PFSK-1 (cell line): ENCODE measurements around the gene ZNF135.

Experiments used
- FOXP2 ChIP-seq: optimal IDR thresholded peaks from 2 replicates; pipeline ENCODE3; 2011; ENCODE audit warnings: borderline replicate concordance, control low read depth, inconsistent platforms; ENCODE audit not compliant: insufficient read depth; ENCODE audit errors: extremely low read length, extremely low read depth
- POLR2AphosphoS5 ChIP-seq: IDR thresholded peaks from 2 replicates; pipeline ENCODE4 v1.6.1; 2012; ENCODE audit warnings: low read depth, mild to moderate bottlenecking, control low read depth, low read length, moderate library complexity
- REST ChIP-seq, 2 experiments: IDR thresholded peaks; 2 replicates each; pipeline versions ENCODE4 v1.6.1 to v1.8.0; 2011 to 2012; ENCODE audit warnings: low read depth in 2 of 2, low read length in 2 of 2, control low read depth in 1 of 2, inconsistent platforms in 1 of 2, mild to moderate bottlenecking in 1 of 2, moderate library complexity in 1 of 2; ENCODE audit not compliant: insufficient read depth in 1 of 2
- SIN3A ChIP-seq: IDR thresholded peaks from 2 replicates; pipeline ENCODE4 v1.6.1; 2012; ENCODE audit warnings: mild to moderate bottlenecking, low read length, moderate library complexity, borderline replicate concordance; ENCODE audit not compliant: insufficient read depth
- TAF1 ChIP-seq: IDR thresholded peaks from 2 replicates; pipeline ENCODE4 v1.6.1; 2012; ENCODE audit warnings: low read length, control low read depth, borderline replicate concordance; ENCODE audit not compliant: insufficient read depth

- TF ChIP-seq SIN3A, result no peak
- TF ChIP-seq POLR2AphosphoS5, result no peak
- TF ChIP-seq FOXP2, result no peak
- no peak for TF ChIP-seq REST (IDR thresholded peaks at IDR 0.05; ENCODE audit: insufficient read depth in 1 of 2, low read depth in 2 of 2, low read length in 2 of 2)
- TF ChIP-seq TAF1, result no peak
These were observed 39.6 kb downstream of the ZNF135 start for GRCh38 chr19:58098682-58098998.
